Measurements from ENCODE around the gene MITF. TPM values are rescaled to one million over a fixed set of nuclear protein-coding genes. Genes with fewer than 3 reads are reported as not detected.

Gene MITF
- total RNA-seq, 6 experiments from 2014 or later = 1.9 to 4.1 (median 3.8) TPM

- WGBS (ENCODE audit: insufficient coverage, low coverage, low lambda C conversion rate, missing lambda C conversion rate) = 64% methylated on average over 4 of the region's 4 CpGs
- ATAC-seq (no peak), DNase-seq (no peak)
- intact Hi-C loops (cut with DNase I) = no loop called here
- H3K36me3 ChIP-seq = no peaks in the 10 kb centered on the region
- TF ChIP-seq, protein P1, sequence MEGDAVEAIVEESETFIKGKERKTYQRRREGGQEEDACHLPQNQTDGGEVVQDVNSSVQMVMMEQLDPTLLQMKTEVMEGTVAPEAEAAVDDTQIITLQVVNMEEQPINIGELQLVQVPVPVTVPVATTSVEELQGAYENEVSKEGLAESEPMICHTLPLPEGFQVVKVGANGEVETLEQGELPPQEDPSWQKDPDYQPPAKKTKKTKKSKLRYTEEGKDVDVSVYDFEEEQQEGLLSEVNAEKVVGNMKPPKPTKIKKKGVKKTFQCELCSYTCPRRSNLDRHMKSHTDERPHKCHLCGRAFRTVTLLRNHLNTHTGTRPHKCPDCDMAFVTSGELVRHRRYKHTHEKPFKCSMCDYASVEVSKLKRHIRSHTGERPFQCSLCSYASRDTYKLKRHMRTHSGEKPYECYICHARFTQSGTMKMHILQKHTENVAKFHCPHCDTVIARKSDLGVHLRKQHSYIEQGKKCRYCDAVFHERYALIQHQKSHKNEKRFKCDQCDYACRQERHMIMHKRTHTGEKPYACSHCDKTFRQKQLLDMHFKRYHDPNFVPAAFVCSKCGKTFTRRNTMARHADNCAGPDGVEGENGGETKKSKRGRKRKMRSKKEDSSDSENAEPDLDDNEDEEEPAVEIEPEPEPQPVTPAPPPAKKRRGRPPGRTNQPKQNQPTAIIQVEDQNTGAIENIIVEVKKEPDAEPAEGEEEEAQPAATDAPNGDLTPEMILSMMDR (IDR thresholded peaks at IDR 0.05) = no peak
- no peak for TF ChIP-seq POLR2A (IDR thresholded peaks at IDR 0.05)
- H3K9me3 ChIP-seq = no peaks in the 10 kb centered on the region
- no peaks in the 10 kb centered on the region for H3K4me1 ChIP-seq
- no peaks in the 10 kb centered on the region for H3K27me3 ChIP-seq
- H3K4me3 ChIP-seq = no peak overlapping the region
- no peak overlapping the region for H3K27ac ChIP-seq
Measured at GRCh38 chr3:70006089-70006488, 266.8 kb downstream of the MITF start.

DNA sequence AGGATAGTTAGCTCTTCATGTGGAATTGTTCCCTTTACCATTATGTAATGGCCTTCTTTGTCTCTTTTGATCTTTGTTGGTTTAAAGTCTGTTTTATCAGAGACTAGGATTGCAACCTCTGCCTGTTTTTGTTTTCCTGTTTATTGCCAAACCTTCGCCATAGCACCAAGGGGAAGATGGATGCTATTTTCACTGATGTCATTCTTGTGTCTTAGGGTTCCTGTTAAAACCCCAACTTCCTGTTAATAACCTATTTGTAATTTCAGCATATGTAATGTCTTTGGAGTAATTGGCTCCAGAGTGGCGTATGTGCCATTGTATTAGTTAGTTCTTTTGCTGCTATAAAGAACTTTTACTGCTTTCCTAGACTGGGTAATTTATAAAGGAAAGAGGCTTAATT is 271.1 kb downstream of the MITF start:
- no peak for ATAC-seq

GRCh38 chr3:70011582-70011981 is 272.3 kb downstream of the MITF start:
- TF ChIP-seq, protein P1 (IDR thresholded peaks at IDR 0.05) = no peak
- no peak for TF ChIP-seq POLR2A (IDR thresholded peaks at IDR 0.05)

More for the DNA sequence above, 271.1 kb downstream of the MITF start:
- Histone ChIP-seq H3K36me3 (no peaks in the 10 kb centered on the region), H3K27ac (no peak overlapping the region), H3K27me3 (no peaks in the 10 kb centered on the region), H3K4me3 (no peak overlapping the region), H3K9me3 (no peaks in the 10 kb centered on the region), H3K4me1 (no peaks in the 10 kb centered on the region)
- 31% methylated on average over 2 of the region's 2 CpGs for WGBS (ENCODE audit: insufficient coverage, low coverage, low lambda C conversion rate, missing lambda C conversion rate)
- intact Hi-C loops (cut with DNase I) = no loop called here
- no peak for DNase-seq
- TF ChIP-seq, protein P1 (IDR thresholded peaks at IDR 0.05) = no peak
- TF ChIP-seq POLR2A (IDR thresholded peaks at IDR 0.05) = no peak

More at GRCh38 chr3:70011582-70011981, 272.3 kb downstream of the MITF start:
- Histone ChIP-seq H3K4me1 (no peaks in the 10 kb centered on the region), H3K27me3 (no peaks in the 10 kb centered on the region), H3K4me3 (no peak overlapping the region), H3K27ac (no peak overlapping the region), H3K9me3 (no peaks in the 10 kb centered on the region), H3K36me3 (no peaks in the 10 kb centered on the region)
- DNase-seq (no peak), ATAC-seq (no peak)
- 83% methylated on average over 1 of the region's 1 CpG for WGBS (ENCODE audit: insufficient coverage, low coverage, low lambda C conversion rate, missing lambda C conversion rate)
- intact Hi-C loops (cut with DNase I) = no loop called here

Small RNAs within 50 kb of the gene (small RNA-seq; reads per million reads assigned to genes)
- 0 reads per million in 2 experiments for gene RN7SL418P

Measured in right lobe of liver (tissue), 6 donors.